ENCODE data around the gene NLRC5.

Gene NLRC5

DNA sequence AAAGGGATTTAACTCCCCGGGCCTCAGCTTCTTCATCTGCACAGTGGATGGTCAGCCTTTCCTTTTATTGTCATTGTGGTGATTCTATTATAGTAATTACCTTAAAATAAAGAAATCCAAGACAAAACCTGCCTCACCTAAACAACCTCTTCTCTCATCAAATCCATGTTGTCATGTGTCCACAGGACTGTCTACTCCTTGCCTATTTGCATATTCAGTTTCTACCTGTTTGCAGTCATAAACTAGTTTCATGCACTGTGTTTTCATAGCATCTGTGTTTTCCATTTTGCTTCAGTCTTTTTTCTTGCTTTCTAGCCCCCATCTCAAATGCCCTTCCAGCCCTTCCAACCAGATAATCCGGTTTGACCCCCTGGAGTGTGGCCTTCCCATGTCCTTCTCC, 58.7 kb downstream of the NLRC5 start:
- TF ChIP-seq CTCF (IDR thresholded peaks at IDR 0.05): no peak
- Histone ChIP-seq H3K9ac (no peak overlapping the region), H3K36me3 (ENCODE audit: control insufficient read depth, insufficient read depth, low read length) (no peaks in the 10 kb centered on the region), H3K4me1 (peaks cover 3% of the 10 kb centered on the region), H3K9me3 (ENCODE audit: control insufficient read depth, low read length) (no peaks in the 10 kb centered on the region), H3K27ac (no peak overlapping the region), H3K4me2 (ENCODE audit: low read length) (no peak overlapping the region), H3K27me3 (ENCODE audit: control insufficient read depth, insufficient read depth, low read length) (no peaks in the 10 kb centered on the region), H3K4me3 (ENCODE audit: low read depth, low read length) (no peak overlapping the region), H3K79me2 (no peaks in the 10 kb centered on the region), H2AFZ (no peak overlapping the region)

- H3K9ac ChIP-seq: no peak overlapping the region
- H3K4me2 ChIP-seq (ENCODE audit: low read length): no peak overlapping the region
- H2AFZ ChIP-seq: no peak overlapping the region
- no peaks in the 10 kb centered on the region for H3K79me2 ChIP-seq
- H3K27ac ChIP-seq: no peak overlapping the region
- no peak for TF ChIP-seq CTCF (IDR thresholded peaks at IDR 0.05)
- peaks cover 3% of the 10 kb centered on the region for H3K4me1 ChIP-seq
- no peaks in the 10 kb centered on the region for H3K9me3 ChIP-seq (ENCODE audit: control insufficient read depth, low read length)
- no peaks in the 10 kb centered on the region for H3K36me3 ChIP-seq (ENCODE audit: control insufficient read depth, insufficient read depth, low read length)
- no peaks in the 10 kb centered on the region for H3K27me3 ChIP-seq (ENCODE audit: control insufficient read depth, insufficient read depth, low read length)
- no peak overlapping the region for H3K4me3 ChIP-seq (ENCODE audit: low read depth, low read length)
Measured at GRCh38 chr16:57049678-57050077, 60.3 kb downstream of the NLRC5 start.

DNA sequence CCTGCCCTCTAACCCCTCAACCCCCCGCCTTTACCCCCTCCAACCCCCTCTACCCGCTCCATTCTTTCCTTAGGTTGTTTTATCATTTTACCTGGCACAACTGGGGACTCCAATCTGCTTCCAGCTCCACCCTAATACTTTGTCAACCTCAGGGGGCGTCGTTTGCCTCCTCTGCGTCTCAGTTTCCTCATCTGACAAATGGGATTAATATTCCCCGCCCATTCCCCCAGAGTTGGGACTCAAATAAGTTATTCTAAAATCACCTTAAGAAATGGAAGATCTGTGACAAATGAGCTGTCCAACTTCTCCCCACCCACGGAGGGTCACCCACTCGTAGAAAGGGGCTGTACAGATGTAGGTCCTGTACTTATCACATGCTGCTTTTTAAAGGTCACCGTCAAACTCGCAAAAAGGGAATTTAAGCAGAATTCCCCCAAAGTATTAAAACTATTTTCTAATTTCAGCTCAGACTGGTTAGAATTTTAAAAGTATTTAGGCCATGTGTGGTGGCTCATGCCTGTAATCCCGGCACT, 62.4 kb downstream of the NLRC5 start:
- H3K27me3 ChIP-seq (ENCODE audit: control insufficient read depth, insufficient read depth, low read length): no peaks in the 10 kb centered on the region
- H3K79me2 ChIP-seq: no peaks in the 10 kb centered on the region
- no peak overlapping the region for H3K4me2 ChIP-seq (ENCODE audit: low read length)
- no peak for TF ChIP-seq CTCF (IDR thresholded peaks at IDR 0.05)
- H3K9me3 ChIP-seq (ENCODE audit: control insufficient read depth, low read length): no peaks in the 10 kb centered on the region
- H3K4me3 ChIP-seq (ENCODE audit: low read depth, low read length): no peak overlapping the region
- H3K27ac ChIP-seq: no peak overlapping the region
- no peak overlapping the region for H2AFZ ChIP-seq
- H3K4me1 ChIP-seq: no peaks in the 10 kb centered on the region
- no peak overlapping the region for H3K9ac ChIP-seq
- no peaks in the 10 kb centered on the region for H3K36me3 ChIP-seq (ENCODE audit: control insufficient read depth, insufficient read depth, low read length)

- Histone ChIP-seq H3K27ac (no peak overlapping the region), H3K9me3 (ENCODE audit: control insufficient read depth, low read length) (no peaks in the 10 kb centered on the region), H3K9ac (no peak overlapping the region), H3K36me3 (ENCODE audit: control insufficient read depth, insufficient read depth, low read length) (no peaks in the 10 kb centered on the region), H3K4me3 (ENCODE audit: low read depth, low read length) (no peak overlapping the region), H3K4me1 (no peaks in the 10 kb centered on the region), H3K79me2 (no peaks in the 10 kb centered on the region), H3K4me2 (ENCODE audit: low read length) (no peak overlapping the region), H3K27me3 (ENCODE audit: control insufficient read depth, insufficient read depth, low read length) (no peaks in the 10 kb centered on the region), H2AFZ (no peak overlapping the region)
- TF ChIP-seq CTCF (IDR thresholded peaks at IDR 0.05): no peak
Measured at GRCh38 chr16:57053206-57053605, 63.8 kb downstream of the NLRC5 start.

GRCh38 chr16:57054338-57054737, 65.0 kb downstream of the NLRC5 start:
- Histone ChIP-seq H3K36me3 (ENCODE audit: control insufficient read depth, insufficient read depth, low read length) (no peaks in the 10 kb centered on the region), H3K27ac (no peak overlapping the region), H3K4me1 (no peaks in the 10 kb centered on the region), H3K9me3 (ENCODE audit: control insufficient read depth, low read length) (no peaks in the 10 kb centered on the region), H3K79me2 (no peaks in the 10 kb centered on the region), H2AFZ (no peak overlapping the region), H3K4me3 (ENCODE audit: low read depth, low read length) (no peak overlapping the region), H3K9ac (no peak overlapping the region), H3K27me3 (ENCODE audit: control insufficient read depth, insufficient read depth, low read length) (no peaks in the 10 kb centered on the region), H3K4me2 (ENCODE audit: low read length) (no peak overlapping the region)
- TF ChIP-seq CTCF (IDR thresholded peaks at IDR 0.05): no peak
